ENCODE measurements around the gene SLC37A4. TPM values are rescaled to one million over a fixed set of nuclear protein-coding genes. Genes with fewer than 3 reads are reported as not detected.
A peak's percentile ranks its signal among the peaks of the same experiment; 100 is the strongest.

SLC37A4 gene
- polyA plus RNA-seq, 1 of the 3 experiments (the other 2 are of a cell fraction): 21.8 TPM

DNA sequence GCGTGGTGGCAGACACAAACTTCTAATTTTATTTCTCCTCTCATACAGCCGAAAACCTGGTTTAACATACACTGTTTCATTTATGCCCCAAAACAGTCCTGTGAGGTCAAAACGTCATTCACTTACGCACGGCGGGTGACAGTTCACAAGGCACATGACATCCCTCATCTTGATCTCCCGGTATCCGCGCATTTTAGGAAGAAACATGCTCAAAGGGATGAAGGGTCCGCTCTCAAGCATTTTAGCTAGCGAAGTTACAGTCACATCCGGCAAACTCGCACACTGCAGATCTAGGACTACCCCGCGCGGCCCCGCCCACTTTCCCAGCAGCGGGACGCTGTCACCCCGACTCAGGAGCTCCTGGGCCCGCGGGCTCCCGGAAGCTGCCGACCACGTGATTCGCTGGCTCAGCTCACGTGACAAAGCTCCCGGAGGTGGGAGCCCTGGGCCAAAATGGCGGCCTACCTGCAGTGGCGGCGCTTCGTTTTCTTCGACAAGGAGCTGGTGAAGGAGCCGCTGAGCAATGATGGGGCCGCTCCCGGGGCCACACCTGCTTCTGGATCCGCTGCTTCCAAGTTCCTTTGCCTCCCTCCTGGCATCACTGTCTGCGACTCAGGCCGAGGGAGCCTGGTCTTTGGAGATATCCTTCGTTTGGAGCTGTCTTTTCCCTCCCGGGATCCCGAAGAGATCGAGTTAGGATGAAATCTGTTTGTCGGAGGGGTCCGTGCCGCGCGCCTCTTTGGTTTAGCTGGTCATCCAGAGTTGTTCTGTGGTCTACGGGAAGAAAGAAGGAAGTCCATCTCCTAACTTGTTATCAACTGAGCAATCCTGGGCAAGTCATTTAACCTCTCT is 36.9 kb upstream of the SLC37A4 start, which contains the start of gene VPS11 (continued):
- TF ChIP-seq FOXM1 (IDR thresholded peaks at IDR 0.05; ENCODE audit: low read depth) (no peak), EP300 (IDR thresholded peaks at IDR 0.05; ENCODE audit: borderline replicate concordance in 1 of 2, low read depth in 1 of 2, low read length in 1 of 2) (0 out of 4 replicates have a peak, but pooled peaks of 1 of the 2 experiments have one; percentile 43), MXI1 (IDR thresholded peaks at IDR 0.05; ENCODE audit: low read depth, low read length) (peak; percentile 93), ZBTB33 (IDR thresholded peaks at IDR 0.05; ENCODE audit: borderline replicate concordance, low read depth) (no peak), EZH2phosphoT487 (IDR thresholded peaks at IDR 0.05; ENCODE audit: borderline replicate concordance, low read depth) (no peak), RFX5 (IDR thresholded peaks at IDR 0.05; ENCODE audit: low read length) (no peak), USF1 (IDR thresholded peaks at IDR 0.05; ENCODE audit: borderline replicate concordance, low read depth) (peak; percentile 99)
- TF ChIP-seq, protein P1, sequence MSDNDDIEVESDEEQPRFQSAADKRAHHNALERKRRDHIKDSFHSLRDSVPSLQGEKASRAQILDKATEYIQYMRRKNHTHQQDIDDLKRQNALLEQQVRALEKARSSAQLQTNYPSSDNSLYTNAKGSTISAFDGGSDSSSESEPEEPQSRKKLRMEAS (IDR thresholded peaks at IDR 0.05; ENCODE audit: low read depth): peak; percentile 83; the same call in 1 of the 2 replicates

GRCh38 chr11:119065369-119065768 is 34.7 kb upstream of the SLC37A4 start:
- Histone ChIP-seq H4K20me1 (ENCODE audit: insufficient read depth) (no peaks in the 10 kb centered on the region), H3K9me2 (no peaks in the 10 kb centered on the region), H2AFZ (ENCODE audit: low read depth) (no peak overlapping the region), H3K9me3 (no peaks in the 10 kb centered on the region), H3K4me3 (ENCODE audit: low read depth in 2 of 2, low read length in 1 of 2) (no peak overlapping the region), H3F3A (replicated peaks; ENCODE audit: insufficient read depth) (peaks cover 23% of the 10 kb centered on the region), H3K9ac (no peak overlapping the region), H3K27me3 (ENCODE audit: insufficient read depth) (no peaks in the 10 kb centered on the region), H3K4me1 (ENCODE audit: control insufficient read depth in 1 of 2, insufficient read depth in 2 of 2, low read depth in 1 of 2, low read length in 1 of 2) (peaks cover 5 to 6% of the 10 kb centered on the region in 2 experiments; a peak in 2 of 4 replicates), H3K4me2 (no peak overlapping the region), H3K27ac (ENCODE audit: low read depth in 2 of 2, low read length in 1 of 2) (no peak overlapping the region), H3K79me2 (ENCODE audit: insufficient read depth) (peaks cover 39% of the 10 kb centered on the region), H3K36me3 (replicated peaks in 1 of 2; ENCODE audit: control insufficient read depth in 1 of 2, insufficient read depth in 2 of 2, low read length in 1 of 2) (peaks cover 7% of the 10 kb centered on the region in 2 experiments)
- ChIA-PET POLR2A (no interaction called here), CTCF (interaction anchor here (1.8 kb wide), 2 partner anchors 9 to 34 kb away, joined by 7 read pairs; partner anchors contain the start of gene HYOU1)
- peak; percentile 52 for DNase-seq
- WGBS (ENCODE audit: low lambda C conversion rate): 73% methylated on average over 4 of the region's 4 CpGs
- TF ChIP-seq POLR2AphosphoS5 (IDR thresholded peaks at IDR 0.05; ENCODE audit: low read depth, low read length): no peak
- peak; percentile 55 for TF ChIP-seq GATA2 (CRISPR knock-in tag; IDR thresholded peaks at IDR 0.05)
- TF ChIP-seq SMC3 (IDR thresholded peaks at IDR 0.05; ENCODE audit: low read depth, low read length): peak; percentile 39; the same call in 1 of the 2 replicates
- TF ChIP-seq RAD21 (IDR thresholded peaks at IDR 0.05; ENCODE audit: low read length): peak; percentile 47
- TF ChIP-seq IRF3 (IDR thresholded peaks at IDR 0.05; ENCODE audit: low read depth, low read length): no peak
- TF ChIP-seq, protein P2, sequence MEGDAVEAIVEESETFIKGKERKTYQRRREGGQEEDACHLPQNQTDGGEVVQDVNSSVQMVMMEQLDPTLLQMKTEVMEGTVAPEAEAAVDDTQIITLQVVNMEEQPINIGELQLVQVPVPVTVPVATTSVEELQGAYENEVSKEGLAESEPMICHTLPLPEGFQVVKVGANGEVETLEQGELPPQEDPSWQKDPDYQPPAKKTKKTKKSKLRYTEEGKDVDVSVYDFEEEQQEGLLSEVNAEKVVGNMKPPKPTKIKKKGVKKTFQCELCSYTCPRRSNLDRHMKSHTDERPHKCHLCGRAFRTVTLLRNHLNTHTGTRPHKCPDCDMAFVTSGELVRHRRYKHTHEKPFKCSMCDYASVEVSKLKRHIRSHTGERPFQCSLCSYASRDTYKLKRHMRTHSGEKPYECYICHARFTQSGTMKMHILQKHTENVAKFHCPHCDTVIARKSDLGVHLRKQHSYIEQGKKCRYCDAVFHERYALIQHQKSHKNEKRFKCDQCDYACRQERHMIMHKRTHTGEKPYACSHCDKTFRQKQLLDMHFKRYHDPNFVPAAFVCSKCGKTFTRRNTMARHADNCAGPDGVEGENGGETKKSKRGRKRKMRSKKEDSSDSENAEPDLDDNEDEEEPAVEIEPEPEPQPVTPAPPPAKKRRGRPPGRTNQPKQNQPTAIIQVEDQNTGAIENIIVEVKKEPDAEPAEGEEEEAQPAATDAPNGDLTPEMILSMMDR (IDR thresholded peaks at IDR 0.05): peak; percentile 55
- no peak for TF ChIP-seq JUND (IDR thresholded peaks at IDR 0.05)
- TF ChIP-seq ELF1 (IDR thresholded peaks at IDR 0.05): no peak
- no peak for TF ChIP-seq EZH2phosphoT487 (IDR thresholded peaks at IDR 0.05; ENCODE audit: borderline replicate concordance, low read depth)
